K562 (cell line): ENCODE results near the gene KLK11. TPM values are rescaled to one million over a fixed set of nuclear protein-coding genes. Genes with fewer than 3 reads are reported as not detected.
A peak's percentile ranks its signal among the peaks of the same experiment; 100 is the strongest.

ENCODE experiments used
- CXXC5 ChIP-seq: fragments of 250-450 bp; sonication (Bioruptor Pico); IDR thresholded peaks from 2 replicates; pipeline ENCODE4 v1.8.0; 2022; ENCODE audit warnings: inconsistent platforms, mild to moderate bottlenecking, moderate library complexity
- E2F3 ChIP-seq: fragments of 250-450 bp; sonication (Bioruptor Pico); IDR thresholded peaks from 2 replicates; pipeline ENCODE4 v1.4.0; 2020; ENCODE audit warnings: mild to moderate bottlenecking
- JUN ChIP-seq, 2 experiments: sonication (generic) in 1 of 2; formaldehyde crosslinking in 1 of 2; IDR thresholded peaks; 2 replicates each; pipeline versions ENCODE4 v1.6.1 to v1.8.0; 2012 to 2022; ENCODE audit warnings: borderline replicate concordance in 2 of 2, mild to moderate bottlenecking in 2 of 2, improper control_type of control experiment in 1 of 2, low read depth in 1 of 2, low read length in 1 of 2, missing genetic modification reagents in 1 of 2
- MAZ ChIP-seq, 2 experiments: fragments of 450-650 bp in 1 of 2; sonication (generic) in 1 of 2; formaldehyde crosslinking; IDR thresholded peaks in 1 of 2; conservative IDR thresholded peaks in 1 of 2; 2 replicates each; pipeline versions ENCODE4 v1.4.0 to v1.5.0; 2020; ENCODE audit warnings: mild to moderate bottlenecking in 1 of 2, missing genetic modification reagents in 1 of 2
- NCOA2 ChIP-seq, 2 experiments: fragments of 450-650 bp; IDR thresholded peaks; 2 replicates each; pipeline ENCODE4 v1.6.1; 2018; ENCODE audit warnings: mild to moderate bottlenecking in 2 of 2, moderate library complexity in 1 of 2; ENCODE audit not compliant: partially characterized antibody in 2 of 2
- NFIC ChIP-seq: fragments of 450-650 bp; IDR thresholded peaks from 2 replicates; pipeline ENCODE4 v1.6.1; 2017; ENCODE audit warnings: mild to moderate bottlenecking, inconsistent platforms
- PHF8 ChIP-seq: fragments of 200-600 bp; sonication (generic); IDR thresholded peaks from 2 replicates; pipeline ENCODE4 v1.6.1; 2012; ENCODE audit warnings: mixed run types, mild to moderate bottlenecking, inconsistent platforms, low read length, moderate library complexity, borderline replicate concordance
- SETDB1 ChIP-seq: IDR thresholded peaks from one replicate; pipeline ENCODE4 v1.6.1; 2012; ENCODE audit warnings: low read length, control low read depth, inconsistent platforms
- SP1 ChIP-seq: sonication (generic); formaldehyde crosslinking; IDR thresholded peaks from 2 replicates; pipeline ENCODE4 v1.8.1; 2022; ENCODE audit warnings: mild to moderate bottlenecking, missing genetic modification reagents
- SUPT5H ChIP-seq: fragments of 450-650 bp; IDR thresholded peaks from 2 replicates; pipeline ENCODE4 v1.6.1; 2016
- TCF7 ChIP-seq: sonication (generic); IDR thresholded peaks from 2 replicates; pipeline ENCODE4 v1.6.1; 2016; ENCODE audit warnings: antibody characterized with exemption, borderline replicate concordance
- ZNF76 ChIP-seq: fragments of 250-450 bp; sonication (Bioruptor Pico); IDR thresholded peaks from 2 replicates; pipeline ENCODE4 v1.4.0; 2020; ENCODE audit warnings: mild to moderate bottlenecking, moderate library complexity, borderline replicate concordance
- polyA plus RNA-seq, 8 experiments: library from polyadenylated mRNA; depleted of rRNA in 4 of 8; stranded (reverse) in 5 of 8; unstranded in 3 of 8; fragments of >200 nt; fragmentation: Nextera tagmentation in 2 of 8; fragmentation: Illumina TruSeq in 1 of 8; extraction: Ambion mirVana in 2 of 8; extraction: Trizol in 1 of 8; gene quantifications; 2 replicates each; pipeline versions ENCODE4 v1.2.1 to v1.2.3, GENCODE V29; 2011 to 2014; ENCODE audit warnings: inconsistent platforms in 1 of 8, missing spikeins in 1 of 8
- total RNA-seq, 7 experiments: library from RNA; depleted of rRNA in 6 of 7; stranded (reverse); fragments of >200 nt in 6 of 7; fragmentation: Illumina TruSeq in 2 of 7; extraction: Trizol in 2 of 7; gene quantifications; 2 replicates each; pipeline versions ENCODE4 v1.2.1 to v1.2.3, GENCODE V29; 2011 to 2021; ENCODE audit warnings: low replicate concordance in 1 of 7
- TF ChIP-seq, protein P1 (sequence below): sonication (generic); formaldehyde crosslinking; IDR thresholded peaks from 2 replicates; pipeline ENCODE4 v1.5.0; 2020; ENCODE audit warnings: missing genetic modification reagents
- TF ChIP-seq, protein P2 (sequence below), 2 experiments: fragments of 450-650 bp; formaldehyde crosslinking in 1 of 2; IDR thresholded peaks; 2 replicates each; pipeline versions ENCODE4 v1.4.0 to v1.6.1; 2014 to 2020; ENCODE audit warnings: mild to moderate bottlenecking in 2 of 2, borderline replicate concordance in 1 of 2, low read depth in 1 of 2
- TF ChIP-seq, protein P3 (sequence below): fragments of 450-650 bp; IDR thresholded peaks from 2 replicates; pipeline ENCODE4 v1.6.1; 2017; ENCODE audit warnings: antibody characterized with exemption

KLK11 gene
- total and polyA plus RNA-seq, 9 of the 15 experiments (the other 6 are each of a cell fraction or from before 2014, with no cell fraction given) = not detected

DNA sequence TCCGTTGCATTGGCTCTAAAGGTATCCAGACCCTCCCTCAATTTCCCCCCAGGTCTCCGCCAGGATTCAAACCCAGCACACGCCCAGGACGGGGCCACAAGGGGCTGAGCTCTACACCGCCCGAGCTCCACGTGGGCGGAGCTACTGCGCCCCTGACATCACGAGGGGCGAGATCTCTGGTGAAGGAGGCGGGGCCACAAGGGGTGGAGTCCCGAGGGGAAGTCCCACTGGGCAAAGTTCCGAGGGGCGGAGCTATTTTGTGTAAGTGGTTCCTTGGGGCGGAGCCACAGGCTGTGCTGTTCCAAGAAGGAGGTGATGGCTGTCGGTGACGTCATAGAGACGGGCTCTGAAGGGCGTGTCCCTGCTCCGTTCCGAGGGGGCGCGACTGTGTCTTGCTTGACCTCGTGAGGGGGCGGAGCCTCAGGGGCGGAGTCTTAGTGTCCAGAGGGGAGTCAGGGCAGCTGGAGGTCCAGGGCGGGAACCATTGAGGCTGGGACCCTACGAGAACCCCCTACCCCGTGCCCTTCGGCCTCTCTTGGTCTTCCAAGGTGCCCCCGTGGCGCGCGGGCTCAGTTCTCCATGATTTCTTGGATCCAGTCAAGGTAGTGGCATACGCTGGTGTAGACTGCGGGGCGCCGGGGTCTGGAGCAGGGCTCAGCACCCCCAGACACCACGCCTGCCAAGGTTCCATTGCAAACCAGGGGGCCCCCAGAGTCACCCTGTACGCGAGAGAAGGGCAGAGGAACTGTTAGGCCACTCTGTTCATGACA is 23.7 kb downstream of the KLK11 start (continued):
- TF ChIP-seq JUN (IDR thresholded peaks at IDR 0.05; ENCODE audit: borderline replicate concordance, low read depth, low read length) (peak; percentile 96), JUN (CRISPR knock-in tag; IDR thresholded peaks at IDR 0.05; ENCODE audit: borderline replicate concordance) (no peak), SUPT5H (peak; percentile 62; the same call in 1 of the 2 replicates), NFIC (peak; percentile 38; the same call in 1 of the 2 replicates), TCF7 (no peak), SETDB1 (no peak), PHF8 (peak; percentile 28; the same call in 1 of the 2 replicates), NCOA2 (IDR thresholded peaks at IDR 0.05; ENCODE audit: partially characterized antibody in 2 of 2) (no peak), SP1 (CRISPR knock-in tag) (peak; percentile 68), E2F3 (CRISPR knock-in tag) (no peak), ZNF76 (CRISPR knock-in tag) (0 out of 2 replicates have a peak, but pooled peaks have one; percentile 39), MAZ (CRISPR knock-in tag; conservative IDR thresholded peaks at IDR 0.05 in 1 of 2, IDR thresholded peaks at IDR 0.05 in 1 of 2) (peak; percentile 16 to 56; a peak in 2 of 4 replicates), CXXC5 (peak; percentile 46; the same call in 1 of the 2 replicates)
- TF ChIP-seq, protein P1, sequence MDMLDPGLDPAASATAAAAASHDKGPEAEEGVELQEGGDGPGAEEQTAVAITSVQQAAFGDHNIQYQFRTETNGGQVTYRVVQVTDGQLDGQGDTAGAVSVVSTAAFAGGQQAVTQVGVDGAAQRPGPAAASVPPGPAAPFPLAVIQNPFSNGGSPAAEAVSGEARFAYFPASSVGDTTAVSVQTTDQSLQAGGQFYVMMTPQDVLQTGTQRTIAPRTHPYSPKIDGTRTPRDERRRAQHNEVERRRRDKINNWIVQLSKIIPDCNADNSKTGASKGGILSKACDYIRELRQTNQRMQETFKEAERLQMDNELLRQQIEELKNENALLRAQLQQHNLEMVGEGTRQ (CRISPR knock-in tag) = peak; percentile 78
- TF ChIP-seq, protein P2, sequence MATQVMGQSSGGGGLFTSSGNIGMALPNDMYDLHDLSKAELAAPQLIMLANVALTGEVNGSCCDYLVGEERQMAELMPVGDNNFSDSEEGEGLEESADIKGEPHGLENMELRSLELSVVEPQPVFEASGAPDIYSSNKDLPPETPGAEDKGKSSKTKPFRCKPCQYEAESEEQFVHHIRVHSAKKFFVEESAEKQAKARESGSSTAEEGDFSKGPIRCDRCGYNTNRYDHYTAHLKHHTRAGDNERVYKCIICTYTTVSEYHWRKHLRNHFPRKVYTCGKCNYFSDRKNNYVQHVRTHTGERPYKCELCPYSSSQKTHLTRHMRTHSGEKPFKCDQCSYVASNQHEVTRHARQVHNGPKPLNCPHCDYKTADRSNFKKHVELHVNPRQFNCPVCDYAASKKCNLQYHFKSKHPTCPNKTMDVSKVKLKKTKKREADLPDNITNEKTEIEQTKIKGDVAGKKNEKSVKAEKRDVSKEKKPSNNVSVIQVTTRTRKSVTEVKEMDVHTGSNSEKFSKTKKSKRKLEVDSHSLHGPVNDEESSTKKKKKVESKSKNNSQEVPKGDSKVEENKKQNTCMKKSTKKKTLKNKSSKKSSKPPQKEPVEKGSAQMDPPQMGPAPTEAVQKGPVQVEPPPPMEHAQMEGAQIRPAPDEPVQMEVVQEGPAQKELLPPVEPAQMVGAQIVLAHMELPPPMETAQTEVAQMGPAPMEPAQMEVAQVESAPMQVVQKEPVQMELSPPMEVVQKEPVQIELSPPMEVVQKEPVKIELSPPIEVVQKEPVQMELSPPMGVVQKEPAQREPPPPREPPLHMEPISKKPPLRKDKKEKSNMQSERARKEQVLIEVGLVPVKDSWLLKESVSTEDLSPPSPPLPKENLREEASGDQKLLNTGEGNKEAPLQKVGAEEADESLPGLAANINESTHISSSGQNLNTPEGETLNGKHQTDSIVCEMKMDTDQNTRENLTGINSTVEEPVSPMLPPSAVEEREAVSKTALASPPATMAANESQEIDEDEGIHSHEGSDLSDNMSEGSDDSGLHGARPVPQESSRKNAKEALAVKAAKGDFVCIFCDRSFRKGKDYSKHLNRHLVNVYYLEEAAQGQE (IDR thresholded peaks at IDR 0.05; ENCODE audit: borderline replicate concordance) = peak; percentile 14; the same call in 1 of the 2 replicates
- TF ChIP-seq, protein P2 (CRISPR knock-in tag; IDR thresholded peaks at IDR 0.05; ENCODE audit: low read depth) = no peak
- TF ChIP-seq, protein P3, sequence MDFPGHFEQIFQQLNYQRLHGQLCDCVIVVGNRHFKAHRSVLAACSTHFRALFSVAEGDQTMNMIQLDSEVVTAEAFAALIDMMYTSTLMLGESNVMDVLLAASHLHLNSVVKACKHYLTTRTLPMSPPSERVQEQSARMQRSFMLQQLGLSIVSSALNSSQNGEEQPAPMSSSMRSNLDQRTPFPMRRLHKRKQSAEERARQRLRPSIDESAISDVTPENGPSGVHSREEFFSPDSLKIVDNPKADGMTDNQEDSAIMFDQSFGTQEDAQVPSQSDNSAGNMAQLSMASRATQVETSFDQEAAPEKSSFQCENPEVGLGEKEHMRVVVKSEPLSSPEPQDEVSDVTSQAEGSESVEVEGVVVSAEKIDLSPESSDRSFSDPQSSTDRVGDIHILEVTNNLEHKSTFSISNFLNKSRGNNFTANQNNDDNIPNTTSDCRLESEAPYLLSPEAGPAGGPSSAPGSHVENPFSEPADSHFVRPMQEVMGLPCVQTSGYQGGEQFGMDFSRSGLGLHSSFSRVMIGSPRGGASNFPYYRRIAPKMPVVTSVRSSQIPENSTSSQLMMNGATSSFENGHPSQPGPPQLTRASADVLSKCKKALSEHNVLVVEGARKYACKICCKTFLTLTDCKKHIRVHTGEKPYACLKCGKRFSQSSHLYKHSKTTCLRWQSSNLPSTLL = no peak
